Endometrial microvascular endothelial cells (primary cell): ENCODE results near the gene CENPT. TPM values are rescaled to one million over a fixed set of nuclear protein-coding genes. Genes with fewer than 3 reads are reported as not detected.
"Not testable (repeated sequence)": the region's sequence is repeated elsewhere in the genome, so short reads cannot be mapped to it uniquely, and the experiment has no call there.

Experiments
- in situ Hi-C: cut with HindIII; loops from 2 replicates; pipeline ENCODE4 v1.10.0; 2017; ENCODE audit warnings: low sequenced_read_pairs, low pct_unique_long_range_greater_than_20kb; ENCODE audit errors: inconsistent ontology term
- total RNA-seq: library from RNA; depleted of rRNA; stranded (reverse); fragments of >200 nt; gene quantifications from one replicate; pipeline ENCODE4 v1.2.3, GENCODE V29; 2015; ENCODE audit errors: inconsistent ontology term

CENPT gene
- total RNA-seq, 1 donor from 2014 or later: 37.8 TPM

- in situ Hi-C loops: no loop called here
Measured at GRCh38 chr16:67860589-67861398, 13.3 kb upstream of the CENPT start.

DNA sequence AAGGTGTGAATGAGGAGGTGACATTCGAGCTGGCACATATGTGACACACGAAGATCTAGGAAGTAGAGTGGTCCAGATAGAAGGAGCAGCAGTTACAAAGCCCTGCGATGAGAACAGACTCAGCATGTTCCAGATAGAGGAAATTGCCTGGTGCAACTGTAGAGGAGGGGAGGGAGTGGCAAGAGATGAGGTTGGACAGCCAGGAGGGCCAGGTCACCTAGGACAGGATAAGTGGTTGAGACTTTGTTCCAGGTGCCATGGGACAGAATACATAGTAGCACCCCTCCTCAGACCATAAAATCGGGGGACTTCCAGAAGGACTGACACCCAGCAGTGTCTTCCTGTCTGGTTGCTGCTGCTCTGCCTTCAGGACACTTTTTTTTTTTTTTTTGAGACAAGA lies 11.0 kb upstream of the CENPT start:
- in situ Hi-C loops: no loop called here

DNA sequence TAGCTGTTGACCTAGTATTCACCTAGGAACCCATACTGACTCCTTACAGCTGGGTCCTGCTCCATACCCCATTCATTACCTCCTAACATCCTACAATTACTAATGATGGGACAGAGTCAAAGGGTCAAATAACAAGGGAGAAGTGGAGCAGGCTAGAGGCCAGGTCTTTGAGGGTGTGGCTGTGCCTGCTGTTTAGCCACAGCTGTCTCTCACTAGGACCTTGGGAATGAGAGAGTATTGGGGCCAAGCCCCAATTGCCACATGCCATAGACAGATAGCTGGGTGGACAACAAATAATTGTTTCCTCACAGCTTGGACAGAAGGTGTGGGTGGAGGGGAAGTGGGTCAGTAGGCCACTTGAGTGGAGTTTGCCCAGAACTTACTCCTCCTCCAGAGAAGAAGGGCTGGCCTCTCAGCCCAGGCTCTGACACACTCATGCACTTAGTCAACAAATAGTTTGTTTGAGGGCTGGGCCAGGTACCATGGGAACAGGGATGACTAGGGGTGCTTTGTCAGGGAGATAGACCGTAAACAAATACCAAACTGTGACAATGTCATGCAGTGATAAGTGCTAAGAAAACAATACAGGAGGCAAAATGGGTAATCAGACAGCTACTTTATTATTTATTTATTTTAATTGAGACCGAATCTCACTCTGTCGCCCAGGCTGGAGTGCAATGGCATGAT lies 10.2 kb upstream of the CENPT start:
- in situ Hi-C loops: no loop called here

DNA sequence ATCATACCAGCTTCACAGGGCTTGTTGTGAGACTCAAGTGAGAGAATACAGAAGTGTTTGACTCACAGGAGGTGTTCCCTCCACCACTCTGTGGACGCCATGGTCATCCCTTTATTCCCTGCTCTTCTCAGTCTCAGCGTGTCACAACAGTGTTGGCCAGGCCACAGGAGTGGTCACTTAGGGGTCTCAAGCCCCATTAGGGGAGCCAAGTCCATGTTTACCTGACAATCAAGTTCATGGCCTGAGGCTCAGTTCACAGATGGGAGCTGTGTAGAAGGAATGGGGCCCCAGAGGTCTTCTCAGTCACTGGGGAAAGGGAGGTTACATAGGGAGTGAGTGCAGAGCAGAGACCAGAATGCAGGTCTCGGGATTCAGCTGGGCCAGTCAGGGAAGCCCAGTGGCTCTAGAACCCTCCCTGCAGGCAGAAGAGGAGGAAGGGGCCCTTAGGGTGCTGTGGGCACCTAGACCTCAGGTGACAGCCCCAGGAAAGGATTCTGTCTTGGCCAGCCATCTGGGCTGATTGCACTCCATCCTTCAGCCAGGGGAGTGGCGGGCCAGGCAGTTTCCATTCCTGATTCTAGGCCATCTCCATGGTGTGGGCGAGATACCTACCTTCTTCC lies 9.5 kb upstream of the CENPT start:
- in situ Hi-C loops: no loop called here

- in situ Hi-C loops: no loop called here
Measured at GRCh38 chr16:67855789-67856188, 8.3 kb upstream of the CENPT start.

- in situ Hi-C loops: no loop called here
Measured at GRCh38 chr16:67853670-67854069, 6.2 kb upstream of the CENPT start.

GRCh38 chr16:67848118-67848517 lies 625 bp upstream of the CENPT start:
- in situ Hi-C loops: no loop called here

GRCh38 chr16:67846320-67847063 lies 1.0 kb downstream of the CENPT start, which contains the start of gene NUTF2:
NUTF2 (plus strand) TSS chr16:67846933; CDS start chr16:67865131, 18,198 bp downstream.
- in situ Hi-C loops: no loop called here

DNA sequence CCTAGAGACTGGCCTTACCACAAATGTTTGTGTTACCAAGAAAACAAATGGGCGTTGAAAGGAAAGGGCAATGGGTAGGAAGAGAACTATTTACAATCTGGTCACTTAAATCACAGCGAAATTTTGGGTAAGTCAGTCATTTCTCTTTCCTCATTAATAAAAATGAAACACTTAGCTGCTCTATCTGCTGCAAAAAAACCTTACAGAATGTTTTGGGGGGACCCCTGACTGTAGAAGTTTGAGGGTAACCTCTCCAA lies 1.5 kb downstream of the CENPT start:
- in situ Hi-C loops: no loop called here

GRCh38 chr16:67845291-67846062 lies 2.0 kb downstream of the CENPT start:
- in situ Hi-C loops: no loop called here

- in situ Hi-C loops: no loop called here
Measured at GRCh38 chr16:67844497-67844896, 3.0 kb downstream of the CENPT start.

DNA sequence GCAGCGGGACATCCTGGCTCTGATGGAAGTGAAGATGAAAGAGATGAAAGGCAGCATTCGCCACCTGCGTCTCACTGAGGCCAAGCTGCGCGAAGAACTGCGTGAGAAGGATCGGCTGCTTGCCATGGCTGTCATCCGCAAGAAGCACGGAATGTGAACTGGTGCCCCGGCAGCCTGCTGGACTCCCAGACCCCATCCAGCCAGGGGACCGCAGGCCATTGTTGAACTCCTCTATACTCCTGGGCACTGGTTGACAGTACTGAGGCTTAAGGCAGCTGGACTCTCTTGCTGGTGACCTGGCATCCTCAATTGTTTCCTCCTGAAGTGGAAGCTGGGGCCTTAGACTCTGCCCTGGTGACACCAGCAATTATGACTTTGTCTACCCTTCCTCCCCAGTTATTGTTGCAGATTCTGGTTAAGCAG lies 4.1 kb downstream of the CENPT start:
- in situ Hi-C loops: no loop called here

GRCh38 chr16:67842509-67843342 lies 4.8 kb downstream of the CENPT start:
- in situ Hi-C loops: no loop called here

DNA sequence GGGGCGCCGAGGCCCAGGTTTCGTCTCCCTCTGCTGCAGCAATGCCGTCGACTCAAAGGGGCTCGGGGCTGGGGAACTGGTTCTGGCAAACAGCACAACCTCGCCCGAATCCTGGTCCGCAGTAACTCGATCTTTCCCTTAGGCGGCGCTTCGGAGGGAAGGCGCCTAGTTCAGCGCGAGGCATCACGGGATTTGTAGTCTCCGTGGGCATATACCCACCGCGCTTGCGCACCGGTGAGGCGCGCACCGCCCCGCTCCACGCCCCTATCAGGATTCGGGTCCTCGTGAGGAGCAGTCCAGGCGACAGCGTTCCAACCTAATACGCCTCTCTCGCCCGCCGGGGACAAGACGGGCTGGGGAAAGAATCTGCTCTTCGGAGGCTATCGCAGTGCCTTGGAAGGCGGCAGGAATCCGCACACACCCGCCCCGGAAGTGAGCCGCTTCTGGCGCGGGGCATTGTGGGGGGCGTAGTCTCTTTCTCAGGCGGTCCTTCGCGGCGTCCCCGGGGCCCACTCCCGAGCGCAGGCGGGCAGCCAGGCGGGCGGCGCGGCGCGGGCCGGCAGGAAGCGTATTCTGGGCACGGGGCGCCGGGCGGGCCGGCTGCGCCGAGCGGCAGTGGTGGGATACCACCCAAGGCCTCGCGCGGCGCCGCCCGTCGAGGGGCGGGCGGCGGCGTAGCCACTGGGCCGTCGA lies 5.5 kb downstream of the CENPT start, which contains the start of gene THAP11:
Gene THAP11 (plus strand): TSS at position 505 of the 693 bp plus-strand sequence. CDS start 235 bp downstream, outside the sequence.
- in situ Hi-C loops: no loop called here

- in situ Hi-C loops: no loop called here
Measured at GRCh38 chr16:67841198-67841815, 6.2 kb downstream of the CENPT start.

GRCh38 chr16:67837811-67838210 lies 9.7 kb downstream of the CENPT start:
- in situ Hi-C loops: no loop called here

GRCh38 chr16:67837190-67837589 lies 10.3 kb downstream of the CENPT start:
- in situ Hi-C loops: not testable (repeated sequence)
